Activated T-cell treated with anti-CD3 and anti-CD28 coated beads for 4 hours (primary cell): ENCODE results near the gene MAPKAPK3.

ENCODE experiments used
- DNase-seq: peaks from one replicate; pipeline ENCODE4 v3.0.0-alpha.2; 2020

Gene MAPKAPK3

DNA sequence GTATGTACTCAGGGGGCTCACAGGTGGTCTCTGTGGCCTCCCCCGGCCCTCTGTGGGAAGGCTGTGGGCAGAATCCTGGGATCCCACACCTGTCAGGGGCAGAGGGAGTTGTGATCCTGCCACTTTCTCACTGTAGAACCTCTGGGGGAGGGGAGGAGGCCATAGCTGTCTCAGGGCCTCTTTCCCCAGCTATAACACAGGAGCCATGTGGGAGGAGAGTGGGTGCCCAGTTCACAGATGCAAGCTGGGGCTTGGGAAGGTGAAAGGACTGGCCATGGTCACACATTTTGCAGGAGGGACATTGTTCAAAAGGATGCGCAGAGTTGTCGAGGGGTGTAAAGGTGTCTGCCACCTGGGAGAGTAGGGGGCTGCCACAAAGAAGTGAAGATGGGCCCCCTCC is 11.7 kb downstream of the MAPKAPK3 start:
- DNase-seq, result no peak

DNA sequence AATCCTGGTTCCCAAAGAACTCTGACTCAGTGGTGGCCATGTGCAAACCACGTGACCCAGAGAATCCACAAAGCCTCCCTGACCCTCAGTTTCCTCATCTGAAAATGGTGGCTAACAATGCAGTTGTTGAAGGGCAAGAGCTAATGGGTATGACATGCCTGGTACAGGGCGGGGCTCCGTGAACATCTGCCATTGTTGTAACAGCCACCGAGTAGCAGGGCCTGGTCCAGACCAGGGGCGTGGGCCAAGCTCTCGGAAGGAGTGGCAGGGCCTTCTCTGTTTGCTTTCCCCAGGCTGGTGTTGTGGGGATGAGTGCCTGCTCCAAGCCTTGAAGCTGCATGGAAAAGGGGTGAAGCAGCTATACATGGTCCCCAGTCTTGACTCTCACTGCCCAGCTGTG is 13.4 kb downstream of the MAPKAPK3 start:
- no peak for DNase-seq

DNA sequence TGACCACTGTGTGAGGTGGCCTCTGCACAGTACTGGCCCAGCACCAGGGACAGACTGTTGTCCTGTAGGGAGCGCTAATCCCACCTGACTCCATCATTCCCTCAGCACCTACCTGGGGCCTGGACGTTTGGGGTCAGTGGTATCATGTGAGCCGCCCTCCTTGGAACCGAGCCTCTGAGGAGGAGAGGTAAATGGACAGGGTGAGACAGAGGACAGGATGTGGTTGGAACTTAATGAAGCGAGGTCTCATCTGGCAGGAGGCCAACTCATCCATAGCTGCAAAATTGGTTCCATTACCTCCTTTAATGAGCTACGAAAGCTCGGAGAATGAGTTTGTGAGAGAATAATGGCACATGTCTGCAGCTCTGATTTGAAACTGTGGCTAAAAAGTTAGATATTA is 13.9 kb downstream of the MAPKAPK3 start:
- no peak for DNase-seq

DNA sequence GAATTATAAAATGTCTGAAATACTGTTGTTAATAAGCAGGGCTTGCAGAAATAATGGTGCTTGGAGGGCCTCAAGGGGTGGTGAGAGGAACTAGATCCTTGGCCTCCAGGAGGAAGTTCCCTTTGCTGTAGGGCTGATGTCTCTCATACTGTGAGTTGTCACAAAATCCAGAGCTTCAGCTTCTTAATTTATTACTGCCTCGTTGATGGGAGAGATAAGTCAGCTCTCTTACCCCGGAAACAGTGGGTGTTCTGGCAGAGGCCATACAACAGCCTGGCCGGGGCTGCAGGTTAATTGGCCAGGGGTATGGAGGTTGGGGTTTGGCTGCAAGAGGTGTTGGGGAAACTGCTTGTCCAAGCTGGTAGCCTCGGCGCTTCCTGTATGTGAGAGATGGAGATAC is 15.5 kb downstream of the MAPKAPK3 start:
- no peak for DNase-seq

DNA sequence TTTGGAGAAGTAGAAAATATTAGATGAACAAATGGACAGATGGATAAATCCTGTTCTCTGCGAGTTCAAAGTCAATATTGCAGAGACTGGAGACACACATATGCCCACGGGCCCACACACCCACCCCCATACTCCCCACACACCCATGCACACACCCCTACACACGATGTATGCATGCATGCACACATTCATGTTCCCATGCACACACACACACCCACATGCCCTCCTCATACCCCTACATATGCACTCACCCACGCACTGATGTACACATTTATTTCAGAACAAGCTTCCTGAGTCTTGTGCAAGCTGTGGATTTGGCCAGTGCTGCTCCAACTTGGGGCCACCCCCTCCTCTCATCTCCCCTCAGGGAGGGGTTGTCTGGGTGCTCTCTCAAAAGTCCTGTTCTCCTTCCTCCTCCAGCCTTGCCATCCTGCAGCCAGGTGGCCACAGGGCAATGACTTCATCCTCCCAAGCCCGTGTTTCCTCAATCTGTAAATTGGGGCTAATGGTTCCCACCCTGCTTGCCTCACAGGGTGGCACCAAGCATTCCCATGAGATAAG is 16.4 kb downstream of the MAPKAPK3 start:
- no peak for DNase-seq

DNA sequence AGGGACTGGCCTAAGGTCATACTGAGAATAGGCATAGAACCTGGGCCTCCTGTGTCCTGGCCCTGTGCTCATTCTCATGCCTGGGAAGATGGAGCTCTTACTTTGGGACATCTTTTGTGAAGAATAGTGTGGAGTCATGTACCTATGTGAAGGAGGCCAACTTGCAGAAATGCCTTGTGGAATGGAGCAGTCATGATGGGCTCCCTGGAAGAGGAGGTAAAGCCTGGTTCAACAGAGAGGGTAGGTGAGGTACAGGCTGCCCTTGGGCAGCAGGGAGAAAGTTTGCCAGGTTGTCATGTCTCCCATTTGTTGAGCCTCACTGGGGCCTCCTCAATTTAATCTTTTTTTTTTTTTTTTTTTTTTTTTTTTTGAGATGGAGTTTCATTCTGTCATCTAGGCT is 18.1 kb downstream of the MAPKAPK3 start:
- no peak for DNase-seq

DNA sequence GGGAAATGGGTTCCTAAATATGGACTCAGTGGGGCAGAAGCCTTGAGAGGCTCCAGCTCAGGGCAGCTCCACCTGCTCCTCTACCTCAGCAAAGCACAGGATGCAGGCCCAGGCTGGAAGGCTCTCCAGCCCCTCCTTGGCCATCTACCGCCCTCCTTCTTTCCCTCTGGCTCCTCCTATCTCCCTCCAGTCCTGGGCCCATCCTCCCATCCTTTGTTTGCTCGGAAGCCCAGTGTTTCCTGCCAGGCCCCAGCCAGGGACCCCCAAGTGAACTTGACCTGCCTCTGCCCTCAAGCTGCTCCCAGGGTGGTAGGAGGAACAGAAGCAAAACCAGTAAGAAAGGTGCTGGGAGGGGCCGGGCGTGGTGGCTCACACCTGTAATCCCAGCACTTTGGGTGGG is 20.1 kb downstream of the MAPKAPK3 start:
- no peak for DNase-seq

DNA sequence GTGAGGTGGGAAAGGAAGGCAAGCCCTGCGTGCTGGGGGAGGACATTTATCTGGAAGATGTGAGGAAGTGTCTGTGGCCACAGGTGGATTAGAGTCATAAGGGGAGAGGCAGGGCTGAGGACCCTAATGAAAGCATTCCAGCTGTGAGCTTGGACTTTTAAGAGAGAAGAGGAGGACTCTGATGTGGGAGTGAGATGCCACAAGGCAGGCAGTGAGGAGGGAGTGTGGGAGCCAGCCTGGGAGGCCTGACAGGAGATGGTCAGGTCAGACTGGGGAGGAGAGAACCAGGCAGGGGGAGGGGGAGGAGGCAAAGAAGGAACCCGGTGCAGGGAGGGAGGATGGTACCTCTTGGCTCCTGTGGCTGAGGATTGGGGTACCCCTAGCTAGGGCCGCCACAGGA is 21.0 kb downstream of the MAPKAPK3 start:
- no peak for DNase-seq

DNA sequence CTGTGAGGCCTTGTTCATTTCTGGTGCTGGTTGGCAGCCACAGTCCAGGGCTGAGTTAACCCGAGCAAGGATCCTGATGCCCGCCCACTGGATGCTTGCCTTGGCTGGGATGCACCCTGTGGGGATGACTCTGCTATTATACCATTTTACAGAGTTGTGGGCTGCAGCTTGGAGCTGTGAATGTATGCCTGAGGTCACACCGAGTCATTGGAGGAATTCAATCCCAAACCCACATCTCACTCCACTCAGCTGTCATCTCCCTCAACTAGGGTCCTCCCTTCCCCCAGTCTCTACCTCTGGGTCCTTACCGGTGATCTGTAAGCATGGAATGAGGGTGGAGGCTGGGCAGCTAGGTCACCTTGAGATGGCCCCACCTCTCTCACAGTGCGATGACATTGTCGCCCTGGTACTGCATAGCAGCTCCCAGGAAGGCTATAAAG is 22.1 kb downstream of the MAPKAPK3 start:
- DNase-seq, result no peak

DNA sequence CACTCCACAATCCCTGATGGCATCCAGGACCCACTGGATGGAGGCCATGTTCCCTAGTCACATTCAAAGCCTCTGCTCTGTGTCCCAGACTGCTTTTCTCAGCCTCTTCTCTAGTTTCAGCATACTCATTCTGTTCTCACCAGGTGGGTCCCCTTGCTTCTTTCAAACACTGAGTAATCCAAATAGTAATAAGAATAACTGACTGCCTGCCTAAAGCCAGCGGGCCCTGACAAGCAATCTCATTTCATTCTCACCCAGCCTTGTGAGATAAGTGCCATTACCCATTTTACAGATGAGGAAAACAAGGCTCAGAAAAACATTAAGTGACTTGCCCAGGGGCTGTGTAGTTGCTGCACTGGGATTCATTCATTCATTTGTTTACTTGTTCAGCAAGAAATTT is 25.4 kb downstream of the MAPKAPK3 start:
- DNase-seq, result no peak

DNA sequence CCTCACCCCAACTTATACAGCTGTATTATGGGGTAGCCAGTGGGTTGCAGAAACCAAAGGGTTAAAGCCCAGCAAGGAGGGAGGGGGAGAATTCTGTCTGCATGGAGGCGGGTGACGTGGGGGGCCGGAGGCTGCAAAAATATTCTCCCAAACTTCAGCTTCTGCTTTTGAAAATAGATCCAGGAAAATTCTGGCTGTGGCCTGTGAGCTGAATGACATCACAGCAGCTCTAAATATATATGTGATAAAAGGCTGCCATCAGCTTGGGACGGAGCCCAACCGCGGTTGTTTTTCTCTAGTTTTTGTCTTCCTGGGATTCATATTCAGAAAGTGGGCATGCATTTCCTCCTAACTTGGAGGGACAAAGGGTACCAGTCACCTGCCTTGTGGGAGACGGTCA is 27.6 kb downstream of the MAPKAPK3 start:
- DNase-seq, result no peak

DNA sequence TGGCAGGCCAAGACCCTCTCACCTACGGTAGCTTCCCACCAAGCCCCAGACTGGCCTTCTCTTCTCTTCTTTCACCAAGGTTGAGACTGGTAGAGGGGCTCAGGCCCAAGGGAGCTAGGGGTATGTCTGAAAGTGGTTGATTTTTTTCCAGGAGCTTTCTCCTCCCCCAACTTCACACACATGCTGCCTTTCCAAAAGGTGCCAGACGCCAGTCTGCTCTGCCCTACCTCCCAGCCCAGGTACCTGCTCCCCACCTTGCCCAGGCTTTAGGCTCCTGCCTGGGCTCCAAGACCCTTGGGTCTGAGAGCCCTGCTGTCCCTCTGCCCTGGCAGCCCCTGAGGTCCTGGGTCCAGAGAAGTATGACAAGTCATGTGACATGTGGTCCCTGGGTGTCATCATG is 28.4 kb downstream of the MAPKAPK3 start:
- no peak for DNase-seq

DNA sequence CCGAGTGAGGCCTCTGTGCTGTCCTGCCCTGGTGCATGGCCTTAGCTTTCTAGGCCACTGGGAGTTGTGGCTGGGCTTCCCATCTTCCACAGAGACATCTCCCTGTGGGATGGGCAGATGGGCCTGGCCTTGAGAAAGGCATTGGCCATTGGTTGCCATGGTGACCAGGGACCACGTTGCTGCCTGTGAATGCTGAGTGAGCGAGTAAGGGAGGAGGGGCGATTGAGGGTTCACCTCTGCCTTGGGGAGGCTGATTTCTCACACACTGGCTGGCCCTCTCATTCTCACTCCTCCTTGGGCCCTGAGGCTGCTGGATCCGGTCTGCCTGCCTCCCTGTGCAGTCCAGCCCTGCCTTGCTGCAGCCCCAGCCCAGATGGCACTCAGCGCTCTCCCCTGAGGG is 31.4 kb downstream of the MAPKAPK3 start:
- no peak for DNase-seq

DNA sequence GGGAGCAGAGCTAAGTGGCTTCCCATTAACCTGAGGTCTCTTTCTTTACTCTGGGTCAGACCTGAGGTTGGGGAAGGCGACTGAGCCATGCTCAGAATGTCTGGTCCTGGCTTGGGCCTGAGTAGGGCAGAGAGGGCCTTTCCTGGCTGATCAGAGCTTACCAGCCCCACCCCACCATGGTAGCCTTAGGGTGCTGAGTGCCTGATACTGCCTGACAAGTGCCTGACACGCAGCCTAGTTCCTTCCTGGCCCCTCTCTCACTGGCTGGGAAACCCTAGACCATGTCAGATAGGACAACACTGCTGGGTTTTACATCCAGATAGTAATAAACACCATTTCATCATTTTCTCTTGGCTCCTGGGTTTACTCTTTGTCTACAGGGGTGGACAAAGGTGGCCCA is 32.0 kb downstream of the MAPKAPK3 start:
- DNase-seq, result no peak

DNA sequence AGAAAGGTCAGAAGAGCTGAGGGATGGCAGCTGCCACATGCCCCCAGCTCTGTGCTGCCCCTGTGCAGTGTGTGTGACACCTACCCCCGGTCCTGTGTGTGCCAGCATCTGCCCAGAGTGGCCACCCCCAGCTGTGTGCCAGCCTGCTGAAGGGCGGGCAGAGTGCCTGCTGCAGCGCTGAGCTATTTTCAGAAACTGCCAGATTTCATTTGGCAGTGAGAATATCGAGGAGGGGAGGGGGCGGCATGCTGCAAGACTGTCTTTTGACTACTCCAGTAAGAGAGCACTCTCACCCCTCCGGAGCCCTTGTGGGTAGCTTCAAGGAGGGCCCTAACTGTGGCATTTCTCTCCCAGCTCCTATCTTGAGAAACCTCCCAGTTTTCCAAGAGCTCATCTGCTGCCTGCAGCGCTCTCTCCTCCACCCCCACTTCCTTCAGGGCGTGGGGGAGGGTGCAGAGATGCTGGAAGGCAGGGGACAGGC is 32.5 kb downstream of the MAPKAPK3 start:
- DNase-seq, result no peak

DNA sequence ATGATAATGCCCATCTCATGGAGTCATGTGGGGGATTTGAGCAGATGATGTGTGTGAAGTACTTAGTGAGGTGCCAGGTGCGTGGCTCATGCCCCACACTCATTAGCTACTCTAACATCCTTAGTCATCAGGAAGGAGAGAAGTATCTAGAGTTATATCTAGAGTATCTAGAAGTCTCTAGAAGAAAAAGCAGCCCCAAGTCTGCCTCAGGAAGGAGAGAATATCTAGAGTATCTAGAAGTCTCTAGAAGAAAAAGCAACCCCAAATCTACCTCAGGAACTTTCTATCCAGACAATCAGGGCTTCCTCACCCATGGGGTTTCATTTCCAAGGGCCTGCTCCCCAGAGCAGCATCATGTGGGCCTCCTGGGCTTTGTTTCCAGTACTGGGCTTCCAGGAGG is 33.1 kb downstream of the MAPKAPK3 start:
- DNase-seq, result no peak

DNA sequence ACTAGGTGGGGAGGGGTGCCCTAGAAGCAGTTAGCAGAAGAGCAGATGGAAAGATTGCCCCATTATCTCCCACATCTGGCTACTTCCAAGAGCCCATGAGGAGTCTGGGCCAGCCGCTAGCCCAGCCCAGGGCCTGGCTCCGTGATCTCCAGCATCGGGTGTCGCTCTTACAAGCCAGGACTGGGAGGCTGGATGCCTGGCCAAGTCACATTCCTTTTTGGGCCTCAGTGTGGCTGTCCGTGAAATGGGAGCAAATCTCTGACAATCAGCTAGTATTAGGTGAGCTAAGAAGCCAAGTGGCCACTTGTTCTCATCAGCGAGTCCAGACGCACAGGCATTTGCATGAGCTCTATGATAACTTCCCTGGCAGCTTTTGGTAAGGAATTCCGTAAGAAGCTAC is 34.5 kb downstream of the MAPKAPK3 start:
- no peak for DNase-seq

DNA sequence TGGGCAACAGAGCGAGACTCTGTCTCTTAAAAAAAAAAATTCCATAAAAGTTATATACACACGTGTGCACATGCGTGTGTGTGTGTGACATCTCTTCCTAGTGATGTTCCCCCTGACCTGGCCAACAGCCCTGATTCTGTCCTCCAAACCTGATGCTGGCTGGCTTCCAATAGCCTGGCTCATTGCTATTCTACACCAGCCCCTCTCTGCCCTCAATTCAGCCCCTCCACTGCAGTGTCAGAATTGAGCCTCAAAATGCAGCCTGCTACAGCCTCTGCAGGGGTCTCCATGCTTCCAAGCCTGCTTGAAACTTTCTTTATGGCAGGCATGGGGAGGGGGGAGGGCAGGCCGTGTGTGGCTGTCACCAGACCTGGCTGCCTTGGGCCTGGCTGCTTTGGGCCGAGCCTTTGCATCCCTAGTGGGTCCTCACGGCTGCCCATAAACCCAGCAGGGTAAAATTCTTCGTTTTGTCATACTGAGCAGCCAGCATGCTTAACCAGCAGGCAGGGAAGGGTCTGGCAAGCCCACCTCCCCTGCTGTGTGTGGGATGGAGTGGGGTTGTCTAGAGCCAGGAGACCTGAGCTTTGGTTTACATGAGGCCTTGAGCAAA is 35.1 kb downstream of the MAPKAPK3 start:
- DNase-seq, result no peak

DNA sequence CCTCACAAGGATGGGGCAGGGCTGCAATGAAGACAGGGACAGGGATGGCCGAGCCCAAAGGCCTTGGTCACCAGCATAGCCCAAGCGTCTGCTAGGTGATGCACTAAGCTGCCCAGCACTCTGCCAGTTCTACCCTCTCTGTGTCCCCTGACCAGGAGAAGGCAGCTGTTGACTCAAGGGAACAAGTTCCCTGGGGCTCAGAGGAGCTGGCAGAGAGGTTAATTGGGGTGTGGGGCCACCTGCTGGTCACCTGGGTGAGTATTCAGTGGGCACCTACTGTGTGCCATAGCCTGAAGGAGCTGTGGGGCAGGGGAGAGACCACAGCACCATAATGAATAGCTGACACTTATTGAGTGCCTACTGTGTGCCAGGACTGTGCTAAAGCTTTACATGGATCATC is 35.8 kb downstream of the MAPKAPK3 start:
- peak; percentile 38 for DNase-seq

DNA sequence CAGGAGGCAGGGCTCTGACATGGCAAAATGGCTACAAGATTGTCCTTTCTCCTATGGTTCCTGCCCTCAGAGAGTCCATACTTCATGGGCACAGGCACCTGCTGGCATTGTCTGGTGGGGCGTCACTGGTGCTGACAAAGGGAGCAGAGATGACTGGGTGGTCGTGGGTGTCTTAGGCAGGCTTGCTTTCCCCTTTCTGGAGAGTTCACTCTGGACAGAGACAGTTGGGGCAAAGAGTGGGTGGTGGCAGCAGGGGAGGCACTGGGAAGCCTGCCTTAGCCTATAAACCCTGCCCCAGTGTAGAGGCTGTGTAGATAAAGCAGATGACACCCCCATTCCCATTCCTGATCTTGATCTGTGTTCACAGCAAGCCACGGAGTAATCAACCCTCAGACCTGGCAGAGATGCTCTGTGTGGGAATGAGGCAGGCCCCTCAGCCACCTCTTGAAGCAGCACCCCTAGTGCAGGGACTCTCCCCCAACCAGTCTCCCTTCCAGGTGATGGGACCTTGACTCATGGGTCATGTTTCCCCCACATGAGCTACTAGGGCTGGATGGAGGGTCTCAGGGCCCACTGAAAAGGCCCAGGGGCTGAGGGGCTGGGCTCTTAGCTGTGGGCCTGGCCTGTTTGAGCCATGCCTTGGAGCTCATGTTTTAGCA is 37.1 kb downstream of the MAPKAPK3 start:
- no peak for DNase-seq

DNA sequence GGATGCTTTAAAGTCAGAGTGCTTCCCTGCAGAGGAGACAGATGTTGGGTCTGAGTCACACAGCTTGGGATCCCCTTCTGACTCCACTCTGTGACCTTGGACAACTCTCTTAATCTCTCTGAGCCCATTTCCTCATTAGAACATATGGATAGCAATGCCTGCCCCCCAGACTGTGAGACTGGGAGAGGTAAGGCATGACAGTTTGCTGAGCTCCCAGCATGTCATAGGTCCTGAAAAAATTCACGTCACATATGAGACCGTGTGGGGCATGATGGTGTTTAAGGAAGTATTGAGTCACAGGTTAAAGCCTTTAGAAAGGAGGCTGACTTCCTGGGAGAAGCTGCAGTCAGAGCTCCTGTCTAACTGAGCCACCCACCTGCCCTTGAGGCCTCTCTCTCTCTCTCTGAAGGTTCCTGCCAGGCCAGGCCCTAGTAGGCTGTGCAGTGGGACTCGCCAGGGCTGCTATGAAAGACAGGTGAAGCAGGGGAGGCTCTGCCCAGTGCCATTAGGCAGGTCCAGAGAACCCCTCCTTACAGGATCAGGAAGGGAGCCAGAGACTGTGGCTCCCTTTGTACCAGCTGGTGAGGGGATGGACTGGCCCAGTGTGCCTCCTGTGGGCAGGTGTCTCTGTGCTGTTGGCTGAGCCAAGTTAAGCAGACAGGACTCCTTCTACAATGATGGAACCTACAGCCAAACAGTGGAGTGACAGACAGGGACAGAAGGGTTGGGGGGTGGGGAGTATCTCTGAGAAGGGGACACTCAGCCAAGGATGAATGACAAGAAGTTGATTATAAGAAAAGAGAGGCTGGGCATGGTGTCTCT is 38.3 kb downstream of the MAPKAPK3 start:
- no peak for DNase-seq

DNA sequence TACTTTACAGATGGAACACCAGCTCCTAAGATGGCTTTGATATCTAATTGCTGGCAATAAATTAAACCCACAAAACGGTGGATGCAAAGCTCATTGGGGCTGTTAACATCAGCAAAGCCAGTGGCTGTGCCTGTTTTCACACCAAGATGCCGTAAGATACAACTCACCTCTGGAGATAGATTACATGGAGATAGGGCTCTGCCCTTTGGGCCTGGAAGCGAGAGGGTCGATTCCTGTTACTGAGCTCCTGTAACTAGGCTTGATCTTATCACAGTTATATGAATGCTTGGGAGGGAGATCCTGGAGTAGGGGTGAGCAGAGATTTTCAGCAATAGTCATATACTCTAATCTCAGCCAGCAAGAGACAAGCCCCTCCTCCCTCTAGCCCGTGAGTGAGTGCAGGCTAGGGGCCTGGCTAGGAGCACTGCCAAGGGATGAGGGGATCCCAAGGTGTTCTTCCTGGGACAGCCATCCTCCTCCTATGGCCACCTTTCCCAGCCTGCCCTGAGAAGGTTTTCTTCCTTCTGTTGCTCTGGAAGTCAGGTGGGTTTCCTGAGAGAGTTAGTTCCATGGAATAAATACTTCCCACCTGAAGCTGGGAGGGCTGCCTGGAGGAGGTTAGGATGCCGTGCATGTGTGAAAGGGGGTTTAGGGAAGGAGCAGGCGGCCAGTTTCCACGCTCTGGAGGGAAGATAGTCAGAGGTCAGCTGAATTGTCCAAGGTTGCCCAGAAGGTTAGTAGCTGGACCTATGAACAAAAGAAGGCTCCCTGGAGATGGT is 39.7 kb downstream of the MAPKAPK3 start:
- DNase-seq, result no peak

DNA sequence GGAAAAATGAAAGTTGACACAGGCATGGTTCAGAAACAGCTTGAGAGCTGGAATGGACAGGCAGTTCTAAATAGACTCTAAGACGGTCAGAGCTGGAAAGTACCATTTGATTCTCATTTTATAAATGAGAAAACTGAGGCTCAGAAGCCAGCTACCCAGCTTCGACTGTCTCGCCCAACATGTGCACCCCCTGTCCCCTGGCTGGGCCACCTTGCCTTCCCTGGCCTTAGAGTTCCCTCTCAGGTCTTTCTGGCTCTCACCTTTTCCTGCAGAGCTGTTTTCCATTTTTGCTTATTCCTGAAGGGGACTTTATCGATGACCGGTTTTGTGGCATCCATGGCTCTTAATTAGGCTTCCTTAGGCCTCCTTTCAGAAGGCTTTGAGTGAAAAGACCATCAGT is 40.5 kb downstream of the MAPKAPK3 start:
- no peak for DNase-seq
